Fibroblast of peridontal ligament (primary cell): ENCODE results near the gene SDHB.

ENCODE experiments used
- DNase-seq: peaks from one replicate; pipeline ENCODE4 v3.0.0-alpha.2; 2010; ENCODE audit errors: extremely low read depth

Gene SDHB

GRCh38 chr1:16969057-16969611 is 84.7 kb downstream of the SDHB start:
- DNase-seq: no peak
